Fibroblast of lung (primary cell): ENCODE data around the gene DEFB129. TPM values are rescaled to one million over a fixed set of nuclear protein-coding genes. Genes with fewer than 3 reads are reported as not detected.

ENCODE experiments used
- DNase-seq, 2 donors: peaks; one replicate each; pipeline versions ENCODE4 v3.0.0 to v3.0.0-alpha.2; 2010; ENCODE audit warnings: low read depth in 2 of 2
- H2AFZ ChIP-seq: 2 replicates; pipeline ENCODE4 v1.5.1; 2012; ENCODE audit warnings: low read length, control low read depth, inconsistent platforms
- H3K27ac ChIP-seq: 2 replicates; pipeline ENCODE4 v1.5.1; 2011; ENCODE audit warnings: low read length, control low read depth; ENCODE audit not compliant: insufficient read depth
- H3K27me3 ChIP-seq: 2 replicates; pipeline ENCODE4 v1.5.1; 2011; ENCODE audit warnings: mild to moderate bottlenecking, low read length; ENCODE audit not compliant: control insufficient read depth, insufficient read depth
- H3K36me3 ChIP-seq: 2 replicates; pipeline ENCODE4 v1.5.1; 2011; ENCODE audit warnings: low read length; ENCODE audit not compliant: control insufficient read depth, insufficient read depth
- H3K4me1 ChIP-seq: 2 replicates; pipeline ENCODE4 v1.5.1; 2011; ENCODE audit warnings: low read length; ENCODE audit not compliant: control insufficient read depth, insufficient read depth; ENCODE audit errors: extremely low read depth
- H3K4me2 ChIP-seq: 2 replicates; pipeline ENCODE4 v1.5.1; 2011; ENCODE audit warnings: low read length, control low read depth; ENCODE audit not compliant: insufficient read depth; ENCODE audit errors: extremely low read depth
- H3K4me3 ChIP-seq, 4 experiments: fragments of 200-600 bp in 1 of 4; sonication (generic) in 1 of 4; replicated peaks in 1 of 4; 2 replicates each; pipeline ENCODE4 v1.5.1; 2011 to 2016; ENCODE audit warnings: low read length in 4 of 4, low read depth in 3 of 4, mild to moderate bottlenecking in 3 of 4, control low read depth in 2 of 4, inconsistent platforms in 1 of 4, mixed read lengths in 1 of 4; ENCODE audit not compliant: insufficient read depth in 1 of 4; ENCODE audit errors: control extremely low read depth in 1 of 4
- H3K79me2 ChIP-seq: 2 replicates; pipeline ENCODE4 v1.5.1; 2012; ENCODE audit warnings: mild to moderate bottlenecking, low read length, inconsistent platforms; ENCODE audit not compliant: control insufficient read depth, insufficient read depth
- H3K9ac ChIP-seq: 2 replicates; pipeline ENCODE4 v1.5.1; 2011; ENCODE audit warnings: mild to moderate bottlenecking, low read length, control low read depth; ENCODE audit not compliant: insufficient read depth
- H3K9me3 ChIP-seq: 2 replicates; pipeline ENCODE4 v1.5.1; 2012; ENCODE audit warnings: low read depth, low read length; ENCODE audit not compliant: control insufficient read depth, insufficient read depth
- H4K20me1 ChIP-seq: 2 replicates; pipeline ENCODE4 v1.5.1; 2011; ENCODE audit warnings: low read length; ENCODE audit not compliant: control insufficient read depth, insufficient read depth; ENCODE audit errors: extremely low read depth
- EZH2 ChIP-seq: IDR thresholded peaks from 2 replicates; pipeline ENCODE4 v1.5.1; 2012; ENCODE audit warnings: low read length, control low read depth, mild to moderate bottlenecking; ENCODE audit errors: missing control alignments
- polyA plus RNA-seq, 2 donors: library from polyadenylated mRNA; depleted of rRNA in 1 of 2; stranded (reverse) in 1 of 2; unstranded in 1 of 2; fragments of >200 nt; gene quantifications; 2 replicates each; pipeline ENCODE4 v1.2.1, GENCODE V29; 2011 to 2012; ENCODE audit warnings: missing spikeins in 1 of 2
- total RNA-seq: library from RNA; depleted of rRNA; stranded (reverse); fragments of >200 nt; gene quantifications from 2 replicates; pipeline ENCODE4 v1.2.1, GENCODE V29; 2014
- TF ChIP-seq, protein P1 (sequence below), 2 donors: IDR thresholded peaks in 1 of 2; conservative IDR thresholded peaks in 1 of 2; 1 replicate in 1 of 2; 2 replicates in 1 of 2; pipeline ENCODE4 v1.5.1; 2011 to 2012; ENCODE audit warnings: low read length in 2 of 2, control low read depth in 1 of 2, inconsistent platforms in 1 of 2, low read depth in 1 of 2, mild to moderate bottlenecking in 1 of 2

Gene DEFB129
- total and polyA plus RNA-seq, 2 donors (not counting 1 experiment from before 2014, with no cell fraction given): not detected

DNA sequence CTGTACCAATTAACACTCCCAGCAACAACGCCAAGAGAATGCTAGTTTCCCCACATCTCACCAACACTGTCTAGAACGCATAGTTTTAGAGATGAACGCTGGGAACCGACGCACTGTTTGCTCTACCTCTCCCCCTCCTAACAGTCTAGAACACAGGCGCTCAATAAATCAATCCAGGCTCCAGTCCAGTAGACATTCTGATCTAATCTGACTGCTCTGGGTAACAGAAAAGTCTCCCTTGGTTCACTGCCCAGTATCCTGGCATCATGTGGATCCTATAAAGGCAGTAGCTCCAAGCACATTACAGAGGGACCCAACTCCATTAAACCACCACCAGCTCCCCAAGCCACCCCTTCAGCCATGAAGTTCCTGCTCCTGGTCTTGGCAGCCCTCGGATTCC is 30.4 kb downstream of the DEFB129 start, which contains the start of gene DEFB132:
DEFB132 (plus strand) TSS at position 306 of the 400 bp plus-strand sequence; CDS start at position 361, 55 bp downstream.
- Histone ChIP-seq H3K4me1 (no peaks in the 10 kb centered on the region), H3K4me3 (no peak within 1 kb of the TSS), H3K27ac (no peak within 1 kb of the TSS), H3K9ac (no peak within 1 kb of the TSS), H3K79me2 (no peaks in the 10 kb centered on the region), H3K27me3 (no peaks in the 10 kb centered on the region), H3K9me3 (no peaks in the 10 kb centered on the region), H3K36me3 (no peaks in the 10 kb centered on the region), H4K20me1 (no peaks in the 10 kb centered on the region), H2AFZ (no peak within 1 kb of the TSS), H3K4me2 (no peak within 1 kb of the TSS)
- no peak for DNase-seq
- TF ChIP-seq, protein P1, sequence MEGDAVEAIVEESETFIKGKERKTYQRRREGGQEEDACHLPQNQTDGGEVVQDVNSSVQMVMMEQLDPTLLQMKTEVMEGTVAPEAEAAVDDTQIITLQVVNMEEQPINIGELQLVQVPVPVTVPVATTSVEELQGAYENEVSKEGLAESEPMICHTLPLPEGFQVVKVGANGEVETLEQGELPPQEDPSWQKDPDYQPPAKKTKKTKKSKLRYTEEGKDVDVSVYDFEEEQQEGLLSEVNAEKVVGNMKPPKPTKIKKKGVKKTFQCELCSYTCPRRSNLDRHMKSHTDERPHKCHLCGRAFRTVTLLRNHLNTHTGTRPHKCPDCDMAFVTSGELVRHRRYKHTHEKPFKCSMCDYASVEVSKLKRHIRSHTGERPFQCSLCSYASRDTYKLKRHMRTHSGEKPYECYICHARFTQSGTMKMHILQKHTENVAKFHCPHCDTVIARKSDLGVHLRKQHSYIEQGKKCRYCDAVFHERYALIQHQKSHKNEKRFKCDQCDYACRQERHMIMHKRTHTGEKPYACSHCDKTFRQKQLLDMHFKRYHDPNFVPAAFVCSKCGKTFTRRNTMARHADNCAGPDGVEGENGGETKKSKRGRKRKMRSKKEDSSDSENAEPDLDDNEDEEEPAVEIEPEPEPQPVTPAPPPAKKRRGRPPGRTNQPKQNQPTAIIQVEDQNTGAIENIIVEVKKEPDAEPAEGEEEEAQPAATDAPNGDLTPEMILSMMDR (conservative IDR thresholded peaks at IDR 0.05 in 1 of 2, IDR thresholded peaks at IDR 0.05 in 1 of 2; ENCODE audit: low read depth in 1 of 2, low read length in 2 of 2): no peak
- TF ChIP-seq EZH2: no peak

DNA sequence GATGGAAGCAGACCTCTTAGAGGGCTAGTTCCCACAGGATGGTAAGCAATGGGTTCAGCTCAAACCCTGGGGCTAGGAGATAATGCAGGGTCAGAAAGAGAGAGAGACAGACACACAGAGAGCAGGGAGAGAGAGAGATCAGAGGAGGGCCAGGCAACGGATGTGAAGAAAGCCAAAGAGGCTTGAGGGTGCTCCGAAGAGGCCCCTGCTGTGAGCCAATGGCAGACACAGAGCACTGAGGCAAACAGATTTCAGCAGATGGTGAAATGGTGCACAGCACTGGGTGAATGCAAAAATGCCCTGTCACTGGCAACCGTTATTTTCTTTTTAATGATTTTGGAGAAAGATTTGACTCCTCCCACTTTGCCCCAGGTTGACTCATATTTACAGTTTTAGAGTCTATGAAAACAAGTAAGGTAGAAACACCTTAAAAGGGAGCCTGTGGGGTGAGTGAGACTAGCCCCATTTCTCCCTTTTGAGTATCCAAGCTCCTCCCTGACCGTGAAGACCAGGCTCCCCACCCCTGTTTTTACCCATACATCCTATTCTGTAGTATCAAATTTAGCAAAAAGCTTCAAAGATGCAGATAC is 31.3 kb downstream of the DEFB129 start:
- Histone ChIP-seq H3K36me3 (no peaks in the 10 kb centered on the region), H4K20me1 (no peaks in the 10 kb centered on the region), H3K9ac (no peak overlapping the region), H2AFZ (no peak overlapping the region), H3K4me1 (no peaks in the 10 kb centered on the region), H3K9me3 (no peaks in the 10 kb centered on the region), H3K79me2 (no peaks in the 10 kb centered on the region), H3K4me2 (no peak overlapping the region), H3K4me3 (no peak overlapping the region), H3K27ac (no peak overlapping the region), H3K27me3 (no peaks in the 10 kb centered on the region)
- DNase-seq: no peak
- TF ChIP-seq, protein P1 (conservative IDR thresholded peaks at IDR 0.05 in 1 of 2, IDR thresholded peaks at IDR 0.05 in 1 of 2; ENCODE audit: low read depth in 1 of 2, low read length in 2 of 2): no peak
- no peak for TF ChIP-seq EZH2

DNA sequence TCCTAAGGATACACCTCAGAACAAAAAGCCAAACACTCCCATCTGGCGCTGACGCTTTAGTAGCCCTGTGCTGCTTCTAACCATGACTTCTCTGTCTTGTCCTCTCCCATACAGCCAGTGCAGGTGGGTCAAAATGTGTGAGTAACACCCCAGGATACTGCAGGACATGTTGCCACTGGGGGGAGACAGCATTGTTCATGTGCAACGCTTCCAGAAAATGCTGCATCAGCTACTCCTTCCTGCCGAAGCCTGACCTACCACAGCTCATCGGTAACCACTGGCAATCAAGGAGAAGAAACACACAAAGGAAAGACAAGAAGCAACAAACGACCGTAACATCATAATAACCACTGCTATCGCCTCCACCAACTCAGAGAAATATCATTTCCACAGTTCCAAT is 31.9 kb downstream of the DEFB129 start:
- Histone ChIP-seq H2AFZ (no peak overlapping the region), H3K4me3 (no peak overlapping the region)

More for the DNA sequence above, 31.9 kb downstream of the DEFB129 start:
- Histone ChIP-seq H3K79me2 (no peaks in the 10 kb centered on the region), H3K4me2 (no peak overlapping the region), H3K36me3 (no peaks in the 10 kb centered on the region), H3K4me1 (no peaks in the 10 kb centered on the region), H3K9me3 (no peaks in the 10 kb centered on the region), H3K9ac (no peak overlapping the region), H3K27ac (no peak overlapping the region), H3K27me3 (no peaks in the 10 kb centered on the region), H4K20me1 (no peaks in the 10 kb centered on the region)
- peak; percentile 19 to 26 for DNase-seq
- TF ChIP-seq, protein P1 (conservative IDR thresholded peaks at IDR 0.05 in 1 of 2, IDR thresholded peaks at IDR 0.05 in 1 of 2; ENCODE audit: low read depth in 1 of 2, low read length in 2 of 2): peak in 1 of 2 donors; percentile 29
- TF ChIP-seq EZH2: no peak
